Jurkat, Clone E6-1 (cell line): ENCODE measurements around the gene STK4. TPM values are rescaled to one million over a fixed set of nuclear protein-coding genes. Genes with fewer than 3 reads are reported as not detected.

Experiments used
- DNase-seq: peaks from one replicate; pipeline ENCODE4 v3.0.0-alpha.2; 2011; ENCODE audit warnings: low read depth, low spot score
- H3K4me3 ChIP-seq: 2 replicates; pipeline ENCODE4 v1.5.1; 2011; ENCODE audit warnings: mild to moderate bottlenecking, low read length, control low read depth, moderate library complexity
- polyA plus RNA-seq: library from polyadenylated mRNA; unstranded; fragments of >200 nt; gene quantifications from one replicate; pipeline ENCODE4 v1.2.1, GENCODE V29; 2012; ENCODE audit warnings: missing spikeins; ENCODE audit not compliant: insufficient read length, insufficient read depth

Gene STK4
- 19.4 TPM for polyA plus RNA-seq

- H3K4me3 ChIP-seq, result peak within 1 kb of the TSS; percentile 98
- peak; percentile 92 for DNase-seq
Observed at GRCh38 chr20:44966030-44966961, at the start of gene STK4. Gene STK4, plus strand, starts transcription at chr20:44966512. Its CDS starts 57 bp downstream, at chr20:44966569.

- DNase-seq, result no peak
- no peak overlapping the region for H3K4me3 ChIP-seq
Observed at GRCh38 chr20:44916586-44916985, 49.7 kb upstream of the STK4 start.

GRCh38 chr20:44917399-44917798 is 48.9 kb upstream of the STK4 start:
- no peak overlapping the region for H3K4me3 ChIP-seq
- no peak for DNase-seq

- no peak overlapping the region for H3K4me3 ChIP-seq
- DNase-seq, result no peak
Observed at GRCh38 chr20:44918342-44918741, 48.0 kb upstream of the STK4 start.

- H3K4me3 ChIP-seq, result no peak overlapping the region
- no peak for DNase-seq
Observed at GRCh38 chr20:44918761-44919160, 47.6 kb upstream of the STK4 start.

GRCh38 chr20:44921447-44921846 is 44.9 kb upstream of the STK4 start:
- DNase-seq, result no peak
- H3K4me3 ChIP-seq, result no peak overlapping the region

- no peak overlapping the region for H3K4me3 ChIP-seq
- DNase-seq, result no peak
Observed at GRCh38 chr20:44924541-44924940, 41.8 kb upstream of the STK4 start.

GRCh38 chr20:44928595-44928994 is 37.7 kb upstream of the STK4 start:
- no peak overlapping the region for H3K4me3 ChIP-seq
- DNase-seq, result no peak

GRCh38 chr20:44930517-44931168 is 35.7 kb upstream of the STK4 start:
- no peak overlapping the region for H3K4me3 ChIP-seq

GRCh38 chr20:44931911-44932310 is 34.4 kb upstream of the STK4 start:
- no peak for DNase-seq
- no peak overlapping the region for H3K4me3 ChIP-seq

More at GRCh38 chr20:44930517-44931168, 35.7 kb upstream of the STK4 start:
- DNase-seq, result no peak

GRCh38 chr20:44932916-44933315 is 33.4 kb upstream of the STK4 start:
- DNase-seq, result no peak
- no peak overlapping the region for H3K4me3 ChIP-seq

GRCh38 chr20:44936510-44936909 is 29.8 kb upstream of the STK4 start:
- H3K4me3 ChIP-seq, result no peak overlapping the region
- DNase-seq, result no peak

- no peak for DNase-seq
Observed at GRCh38 chr20:44938637-44939036, 27.7 kb upstream of the STK4 start.

GRCh38 chr20:44941120-44941691 is 25.1 kb upstream of the STK4 start:
- no peak overlapping the region for H3K4me3 ChIP-seq
- DNase-seq, result no peak

More at GRCh38 chr20:44938637-44939036, 27.7 kb upstream of the STK4 start:
- no peak overlapping the region for H3K4me3 ChIP-seq

- DNase-seq, result no peak
Observed at GRCh38 chr20:44942264-44942973, 23.9 kb upstream of the STK4 start.

GRCh38 chr20:44943828-44944227 is 22.5 kb upstream of the STK4 start:
- no peak for DNase-seq
- H3K4me3 ChIP-seq, result no peak overlapping the region

More at GRCh38 chr20:44942264-44942973, 23.9 kb upstream of the STK4 start:
- H3K4me3 ChIP-seq, result no peak overlapping the region

GRCh38 chr20:44945261-44945660 is 21.1 kb upstream of the STK4 start:
- no peak for DNase-seq
- H3K4me3 ChIP-seq, result no peak overlapping the region

- no peak overlapping the region for H3K4me3 ChIP-seq
- no peak for DNase-seq
Observed at GRCh38 chr20:44946271-44946852, 19.9 kb upstream of the STK4 start.

GRCh38 chr20:44948107-44948506 is 18.2 kb upstream of the STK4 start:
- DNase-seq, result no peak
- H3K4me3 ChIP-seq, result no peak overlapping the region
